Femur (tissue), 1 donor: ENCODE data around the gene UBXN2A.
"Not testable (repeated sequence)": the region's sequence is repeated elsewhere in the genome, so short reads cannot be mapped to it uniquely, and the experiment has no call there.

Experiments
- DNase-seq: peaks from one replicate; pipeline ENCODE4 v3.0.0-alpha.2; 2017

The UBXN2A gene

GRCh38 chr2:24015562-24016375, 75.5 kb downstream of the UBXN2A start:
- DNase-seq: no peak

- no peak for DNase-seq
Measured at GRCh38 chr2:24016376-24016761, 76.1 kb downstream of the UBXN2A start.

DNA sequence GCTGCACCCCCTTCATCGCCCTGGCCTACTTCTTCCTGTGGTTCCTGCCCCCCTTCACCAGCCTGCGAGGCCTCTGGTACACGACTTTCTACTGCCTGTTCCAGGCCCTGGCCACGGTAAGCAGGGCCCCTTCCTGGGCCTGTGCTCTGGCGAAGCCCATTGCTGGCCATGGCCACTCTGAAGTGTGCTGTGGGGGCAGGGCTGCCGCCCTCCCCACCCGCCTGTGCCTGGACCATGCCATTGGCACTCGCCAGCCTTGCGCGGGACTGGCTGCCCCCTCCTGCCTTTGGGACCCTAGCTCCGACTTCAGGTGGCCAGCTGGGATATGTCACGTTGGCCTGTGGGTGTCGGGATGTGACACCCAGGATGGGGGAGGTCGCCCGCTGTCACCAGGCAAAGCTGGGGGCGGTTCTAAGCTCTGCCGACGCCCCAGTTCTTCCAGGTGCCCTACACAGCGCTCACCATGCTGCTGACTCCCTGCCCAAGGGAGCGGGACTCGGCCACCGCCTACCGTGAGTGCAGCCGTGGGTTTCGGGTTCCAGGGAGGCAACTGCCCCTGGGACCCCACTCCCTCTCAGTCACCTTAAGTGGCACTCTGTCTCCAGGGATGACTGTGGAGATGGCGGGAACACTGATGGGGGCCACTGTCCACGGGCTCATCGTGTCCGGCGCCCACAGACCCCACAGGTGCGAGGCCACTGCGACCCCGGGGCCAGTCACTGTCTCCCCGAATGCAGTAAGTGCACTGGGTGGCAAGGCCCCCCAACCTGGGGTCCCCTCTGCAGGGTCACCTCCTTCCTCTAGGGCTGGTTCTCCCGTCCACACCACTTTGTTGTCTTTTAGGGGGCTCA, 76.8 kb downstream of the UBXN2A start:
- no peak for DNase-seq

- DNase-seq: no peak
Measured at GRCh38 chr2:24017711-24018110, 77.4 kb downstream of the UBXN2A start.

- no peak for DNase-seq
Measured at GRCh38 chr2:24018241-24018640, 78.0 kb downstream of the UBXN2A start.

DNA sequence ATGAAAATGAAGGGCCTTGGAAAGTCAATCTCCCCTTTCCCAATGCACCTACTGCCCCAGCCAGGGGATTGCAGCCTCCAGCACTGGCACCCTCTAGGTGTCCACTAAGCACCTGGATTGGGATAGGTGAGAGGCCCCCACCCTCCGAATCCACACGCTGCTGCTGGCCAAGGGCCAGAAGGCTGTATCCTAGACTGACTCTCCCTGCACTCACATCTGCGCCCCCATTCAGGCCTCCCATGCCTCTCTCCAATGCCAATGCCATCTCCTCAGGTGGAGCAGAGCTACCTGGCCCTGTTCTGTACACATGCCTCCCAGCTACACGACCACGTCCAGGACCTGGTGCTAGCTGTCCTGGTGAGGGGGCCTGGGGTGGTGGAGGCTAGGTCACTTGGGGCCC, 79.5 kb downstream of the UBXN2A start:
- DNase-seq: no peak

DNA sequence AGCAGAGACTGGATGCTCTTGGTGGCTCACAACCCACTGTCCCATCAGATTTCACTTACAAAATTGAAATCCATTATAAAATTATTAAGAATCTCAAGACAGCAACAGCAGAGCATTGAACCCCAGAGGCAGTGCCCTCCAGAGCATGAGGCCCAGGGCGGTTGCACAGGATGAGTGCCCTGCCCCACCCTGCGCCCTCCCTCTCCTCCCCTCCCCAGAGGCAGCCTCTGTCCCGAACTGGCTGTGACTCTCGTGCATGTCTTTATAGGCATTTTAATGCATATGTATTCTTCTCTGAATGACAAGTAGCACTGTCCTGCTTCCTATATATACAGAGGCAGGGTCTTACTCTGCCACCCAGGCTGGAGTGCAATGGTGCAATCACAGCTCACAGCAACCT, 80.0 kb downstream of the UBXN2A start:
- DNase-seq: no peak

GRCh38 chr2:24021122-24021998, 81.1 kb downstream of the UBXN2A start:
- DNase-seq: no peak

DNA sequence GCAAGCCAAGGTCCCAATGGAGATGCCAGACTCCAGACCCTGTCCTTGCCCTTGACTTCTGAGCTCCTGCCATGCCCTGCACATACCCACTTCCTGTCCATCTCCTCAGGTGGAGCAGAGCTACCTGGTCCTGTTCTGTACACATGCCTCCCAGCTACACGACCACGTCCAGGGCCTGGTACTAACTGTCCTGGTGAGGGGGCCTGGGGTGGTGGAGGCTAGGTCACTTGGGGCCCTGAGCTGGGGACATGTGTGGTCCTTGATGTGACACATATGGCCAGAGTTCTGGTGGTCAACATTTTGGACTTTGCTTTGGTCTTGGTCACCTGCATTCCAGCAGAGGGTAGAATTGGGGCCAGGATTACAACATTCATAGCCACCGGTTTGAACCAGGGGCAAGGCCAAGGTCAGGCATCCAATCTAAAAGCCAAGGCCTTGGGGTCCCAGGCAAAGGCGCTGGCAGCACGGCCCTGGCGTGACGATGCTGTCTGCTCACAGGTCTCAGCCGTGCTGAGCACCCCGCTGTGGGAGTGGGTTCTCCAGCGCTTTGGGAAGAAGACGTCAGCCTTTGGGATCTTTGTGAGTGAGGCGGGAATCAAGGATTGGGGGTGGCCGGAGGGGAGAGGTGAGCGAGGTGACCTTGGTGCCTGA, 82.2 kb downstream of the UBXN2A start:
- DNase-seq: no peak

DNA sequence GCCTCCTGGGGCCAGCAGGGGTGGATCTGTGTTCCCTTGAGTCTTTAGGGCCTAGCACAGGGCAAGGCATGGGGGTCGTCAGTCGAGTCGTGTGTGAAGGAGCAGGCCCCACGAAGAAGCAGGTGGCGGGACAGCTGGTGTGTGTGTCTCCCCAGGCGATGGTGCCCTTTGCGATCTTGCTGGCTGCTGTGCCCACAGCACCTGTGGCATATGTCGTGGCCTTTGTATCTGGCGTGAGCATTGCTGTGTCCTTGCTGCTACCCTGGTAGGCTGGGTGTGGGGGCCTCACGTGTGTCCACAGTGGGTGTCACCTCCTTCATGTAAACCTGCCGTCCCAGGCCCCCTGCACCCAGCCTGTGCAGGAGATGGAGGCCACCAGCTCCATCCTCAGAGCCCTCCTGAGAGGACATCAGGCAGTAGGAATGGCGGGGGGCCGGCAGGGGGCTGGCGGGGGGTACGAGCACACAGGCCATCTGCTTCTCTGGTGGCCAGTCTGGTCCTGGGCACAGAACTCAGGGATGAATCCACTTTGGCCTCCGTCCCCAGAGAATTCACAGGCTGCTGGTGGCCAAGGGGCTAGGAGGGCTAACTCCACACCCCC, 82.8 kb downstream of the UBXN2A start:
- no peak for DNase-seq

GRCh38 chr2:24024018-24024417, 83.8 kb downstream of the UBXN2A start:
- no peak for DNase-seq

DNA sequence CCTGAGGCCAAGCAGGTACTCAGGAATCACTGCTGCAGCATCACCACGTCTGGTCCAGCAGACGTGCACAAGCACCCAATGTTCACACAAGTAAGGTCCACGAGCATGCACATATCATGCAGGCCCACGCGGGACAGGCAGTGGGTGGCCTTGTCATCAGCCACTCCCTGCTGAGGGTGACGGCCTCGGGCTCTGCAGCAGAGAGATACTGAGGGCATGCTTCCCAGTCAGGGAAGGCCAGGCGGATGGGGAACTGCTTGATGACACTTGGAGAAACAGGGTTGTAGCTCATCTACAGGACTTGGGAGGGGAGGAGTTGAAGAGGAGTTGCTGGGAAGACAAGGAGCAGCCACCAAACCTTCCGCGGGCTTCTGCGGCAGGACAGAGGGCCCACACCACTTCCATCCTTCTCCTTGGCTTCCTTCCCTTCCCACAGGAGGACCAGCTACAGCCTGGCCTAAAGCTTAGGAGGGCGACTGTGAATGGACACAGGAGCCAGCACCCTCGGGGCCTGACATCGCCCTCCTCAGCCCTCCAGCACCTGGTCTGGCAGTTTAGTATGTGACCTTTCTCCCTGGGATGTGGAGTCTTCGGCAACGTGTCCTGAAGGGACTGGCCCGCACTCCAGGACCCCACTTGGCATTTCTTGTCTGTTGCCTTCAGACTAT, 84.9 kb downstream of the UBXN2A start:
- no peak for DNase-seq

DNA sequence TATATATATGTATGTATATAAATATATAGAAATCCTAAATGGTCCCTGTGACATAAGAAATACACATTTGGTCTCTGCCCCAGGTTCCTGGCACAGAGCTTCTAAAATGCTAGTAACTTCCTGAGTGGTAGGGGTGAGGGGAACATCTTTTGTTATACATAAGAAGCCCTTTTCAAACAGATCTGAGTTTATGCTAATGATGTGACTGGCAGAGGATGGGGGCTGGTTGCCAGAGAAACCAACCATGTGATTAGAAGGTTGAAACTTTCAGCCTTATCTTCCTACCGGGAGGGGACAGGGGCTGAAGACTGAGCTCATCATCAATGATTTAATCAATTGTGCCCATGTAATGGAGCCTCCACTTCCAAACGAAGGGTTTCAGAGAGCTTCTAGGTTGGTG, 86.0 kb downstream of the UBXN2A start:
- no peak for DNase-seq

DNA sequence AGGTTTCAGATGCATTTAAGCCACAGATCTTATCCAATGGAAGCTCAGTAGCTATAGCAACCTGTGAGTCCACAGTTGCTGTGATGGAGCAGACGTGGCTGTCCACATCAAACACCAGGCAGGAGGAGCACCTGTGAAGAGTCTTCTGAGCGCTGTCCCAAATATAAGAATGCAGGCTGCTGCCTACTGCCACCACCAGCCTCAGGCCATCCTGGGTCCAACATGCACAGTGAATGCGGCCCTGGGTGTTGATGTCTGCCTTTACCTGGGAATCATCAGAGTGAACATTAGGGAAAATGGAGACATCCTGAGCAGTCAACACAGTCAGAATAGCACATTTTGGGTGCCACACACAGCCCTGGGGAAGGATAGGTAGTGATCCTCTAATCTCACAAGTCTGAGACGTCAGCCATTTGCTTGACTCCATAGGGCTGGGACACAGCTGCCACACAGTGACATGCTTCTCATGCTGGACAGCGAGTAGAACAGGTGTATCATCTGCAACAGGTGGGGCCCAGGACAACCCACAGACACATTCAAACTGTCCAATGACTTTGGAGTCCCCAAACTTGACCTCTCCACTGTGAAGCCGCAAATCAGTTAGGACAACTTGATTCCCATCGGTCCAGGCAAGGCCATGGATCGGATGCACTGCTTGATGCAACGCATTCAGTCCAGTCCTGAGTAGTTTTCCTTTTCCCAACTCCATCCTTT, 98.7 kb downstream of the UBXN2A start:
- DNase-seq: no peak

GRCh38 chr2:24040511-24040910, 100.2 kb downstream of the UBXN2A start:
- no peak for DNase-seq

GRCh38 chr2:24043133-24043532, 102.9 kb downstream of the UBXN2A start:
- not testable (repeated sequence) for DNase-seq

- no peak for DNase-seq
Measured at GRCh38 chr2:24045511-24046508, 105.5 kb downstream of the UBXN2A start.

DNA sequence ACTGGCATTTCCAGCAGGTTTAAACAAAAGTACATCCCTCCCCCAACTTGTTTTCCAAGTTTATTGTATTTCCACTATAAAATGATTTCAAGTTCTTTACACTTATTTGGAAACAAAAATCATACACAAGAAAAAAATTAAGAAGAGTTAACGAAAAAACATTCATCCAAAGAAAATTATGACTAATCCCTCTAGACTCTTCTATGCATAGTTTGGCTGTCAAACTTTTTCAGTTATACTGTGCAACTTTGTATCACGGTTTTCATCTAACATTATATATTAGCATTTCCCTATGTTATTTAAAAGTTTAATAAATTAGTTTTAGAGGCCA, 106.3 kb downstream of the UBXN2A start:
- DNase-seq: no peak

GRCh38 chr2:24046930-24047702, 106.9 kb downstream of the UBXN2A start, which contains the start of gene WDCP:
Gene WDCP, minus strand, starts transcription at chr2:24047391. Its CDS starts 7,897 bp downstream, at chr2:24039494.
- DNase-seq: peak; percentile 98
